ENCODE results near the gene UGT1A10.
"Not testable (repeated sequence)": the region's sequence is repeated elsewhere in the genome, so short reads cannot be mapped to it uniquely, and the experiment has no call there.

- not testable (repeated sequence) for TF ChIP-seq CTCF (IDR thresholded peaks at IDR 0.05; ENCODE audit: insufficient read depth, low read length); POLR2AphosphoS5 (IDR thresholded peaks at IDR 0.05; ENCODE audit: low read depth); SPI1 (IDR thresholded peaks at IDR 0.05; ENCODE audit: borderline replicate concordance, low read depth); REST (IDR thresholded peaks at IDR 0.05; ENCODE audit: insufficient replicate concordance, low read depth)
Measured at GRCh38 chr2:233621863-233622262, 14.4 kb upstream of the UGT1A10 start.

Measured in HL-60 (cell line).